Nucleus accumbens (tissue), 56 donors: ENCODE data around the gene CCDC92B.

ENCODE experiments used
- DNase-seq, 56 donors: peaks; one replicate each; lab custom pipeline; 2025; lab: John Stamatoyannopoulos, UW

Gene CCDC92B

DNA sequence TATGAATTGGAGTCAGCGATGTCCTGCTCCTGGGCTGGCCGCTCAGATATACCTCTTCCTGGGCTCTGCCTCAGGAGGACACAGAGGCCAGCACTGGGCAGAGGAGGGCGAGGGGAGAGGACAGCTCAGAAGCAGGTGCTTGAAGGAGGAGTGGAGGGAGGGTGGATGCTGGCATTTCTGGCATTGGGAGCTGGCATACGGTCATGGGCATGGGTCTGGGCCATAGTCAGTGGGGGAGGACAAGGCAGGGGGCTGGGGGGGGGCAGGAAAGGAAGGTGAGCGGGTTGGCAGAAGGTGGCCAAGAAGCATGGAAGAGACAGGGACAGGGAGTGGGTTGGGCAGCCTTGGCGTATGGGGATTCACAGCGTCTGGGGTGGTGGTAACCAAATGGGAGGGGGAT lies 30.1 kb upstream of the CCDC92B start:
- no peak for DNase-seq

DNA sequence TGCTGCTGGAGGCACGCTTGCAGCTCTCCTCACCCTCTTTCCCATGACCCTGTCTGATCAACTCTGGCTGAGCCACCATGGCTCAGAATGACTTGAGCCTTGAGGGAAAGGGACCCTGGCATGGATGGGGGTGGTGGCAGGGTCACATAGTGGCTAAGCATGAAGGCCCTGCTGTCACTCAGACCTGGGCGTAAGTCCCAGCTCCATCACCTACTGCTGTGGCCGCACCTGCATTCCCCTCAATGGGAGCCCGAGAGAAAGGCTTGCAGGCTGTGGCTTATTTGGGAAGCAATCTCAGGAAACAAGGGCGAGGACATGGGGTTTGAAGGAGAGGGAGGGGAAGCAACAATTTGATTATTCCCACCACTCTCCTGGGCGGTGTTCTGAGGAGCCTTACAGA lies 29.0 kb upstream of the CCDC92B start:
- DNase-seq: no peak

DNA sequence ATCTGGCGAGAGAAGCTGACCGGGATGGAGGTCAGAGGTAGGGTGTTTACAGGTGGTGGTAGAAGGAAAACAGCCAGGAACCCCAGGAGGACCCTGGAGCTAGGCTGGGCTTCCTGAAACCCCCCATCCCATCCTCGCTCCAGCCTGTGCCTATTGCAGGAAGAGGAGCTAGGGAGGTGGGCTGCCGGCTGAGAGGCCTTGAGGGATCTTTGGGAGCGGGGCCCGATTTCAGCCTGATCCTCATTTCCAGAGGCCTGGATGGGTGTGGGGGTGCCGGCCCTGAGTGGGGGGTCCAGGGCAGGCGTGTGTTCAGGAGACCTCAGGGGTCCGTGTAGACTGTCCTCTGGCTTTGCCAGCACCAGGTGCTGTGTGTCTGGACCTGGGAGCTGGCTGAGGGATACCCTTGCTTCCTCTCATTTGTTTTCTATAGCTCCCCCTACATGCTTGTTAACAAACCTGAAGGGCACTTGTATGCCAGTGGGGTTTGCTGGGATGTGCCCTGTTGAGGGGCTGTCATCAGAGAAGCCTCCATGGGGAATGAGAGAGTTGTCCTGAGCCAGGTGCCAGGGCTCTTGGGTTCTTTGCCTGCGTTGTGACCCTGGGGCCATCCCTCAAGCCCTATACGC lies 27.9 kb upstream of the CCDC92B start:
- DNase-seq: no peak

DNA sequence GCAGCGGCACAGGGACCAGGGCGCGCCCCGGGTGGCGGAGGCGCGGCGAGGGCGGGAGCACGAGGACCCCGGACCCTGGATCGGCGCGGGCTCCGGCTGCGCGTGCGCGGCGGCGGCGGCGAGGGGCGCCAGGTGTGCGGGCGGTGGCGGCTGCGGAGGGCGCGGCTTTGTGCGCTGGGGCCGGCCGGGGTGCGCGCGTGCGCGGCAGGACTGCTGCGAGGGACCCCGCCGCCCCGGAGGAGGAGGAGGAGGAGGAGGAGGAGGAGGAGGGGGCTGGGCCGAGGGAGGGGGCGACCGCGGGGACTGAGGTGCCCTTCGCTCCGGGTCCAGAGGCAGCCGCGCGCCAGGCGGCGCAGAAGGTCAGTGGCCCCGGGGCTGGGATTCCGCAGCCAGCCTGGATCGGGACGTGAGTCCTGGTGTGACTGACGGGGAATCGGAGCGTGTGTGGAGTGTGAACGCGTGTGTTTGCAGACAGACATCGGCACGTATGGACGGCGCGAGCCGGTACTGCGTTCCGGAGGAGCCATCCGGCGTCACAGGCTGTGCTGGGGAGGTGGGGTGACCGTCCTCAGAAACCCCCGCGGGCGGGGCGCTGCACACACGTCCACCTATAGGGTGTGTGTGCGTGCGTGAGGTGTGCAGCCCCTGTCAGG lies 27.3 kb upstream of the CCDC92B start:
- peak in 15 of 56 donors; percentile 5 to 52 (median 35) for DNase-seq

DNA sequence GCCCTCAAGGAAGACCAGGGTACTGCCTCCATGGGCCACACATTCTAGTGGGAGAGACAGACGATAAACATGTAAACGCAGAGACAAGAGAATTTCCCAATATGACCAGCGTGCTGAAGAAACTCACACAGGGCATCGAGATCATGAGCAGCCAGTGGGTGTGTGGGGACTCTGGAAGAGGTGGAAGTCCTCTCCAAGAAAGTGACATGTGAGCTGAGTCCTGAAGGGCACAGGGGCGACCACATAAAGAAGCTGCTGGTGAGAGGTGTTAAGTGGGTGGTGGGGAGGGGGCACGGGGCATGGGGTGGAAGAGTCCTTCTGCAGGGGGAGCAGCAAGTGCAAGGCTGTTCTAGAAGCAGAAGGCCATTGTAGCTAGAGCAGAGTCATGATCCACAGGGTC lies 25.8 kb upstream of the CCDC92B start:
- no peak for DNase-seq

DNA sequence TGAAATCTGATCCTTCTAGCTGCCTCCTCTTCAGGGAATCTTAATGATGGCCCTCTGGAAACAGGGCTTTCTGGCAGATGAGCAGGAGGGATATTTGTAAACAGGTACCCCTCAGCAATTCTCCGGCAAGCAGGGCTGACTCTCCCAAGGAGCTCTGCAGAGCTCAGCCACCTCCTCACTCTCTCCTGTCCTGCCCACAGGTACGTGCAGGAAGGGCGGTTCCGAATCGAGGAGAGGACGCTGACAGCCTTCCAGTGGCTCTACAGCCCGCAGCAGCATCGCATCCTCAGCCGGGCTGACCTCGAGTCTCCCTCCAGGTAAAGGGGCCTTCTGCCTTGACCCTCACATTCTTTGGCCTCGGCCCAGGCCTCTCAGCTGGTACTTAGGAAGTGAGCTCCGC lies 20.7 kb upstream of the CCDC92B start:
- DNase-seq: no peak

DNA sequence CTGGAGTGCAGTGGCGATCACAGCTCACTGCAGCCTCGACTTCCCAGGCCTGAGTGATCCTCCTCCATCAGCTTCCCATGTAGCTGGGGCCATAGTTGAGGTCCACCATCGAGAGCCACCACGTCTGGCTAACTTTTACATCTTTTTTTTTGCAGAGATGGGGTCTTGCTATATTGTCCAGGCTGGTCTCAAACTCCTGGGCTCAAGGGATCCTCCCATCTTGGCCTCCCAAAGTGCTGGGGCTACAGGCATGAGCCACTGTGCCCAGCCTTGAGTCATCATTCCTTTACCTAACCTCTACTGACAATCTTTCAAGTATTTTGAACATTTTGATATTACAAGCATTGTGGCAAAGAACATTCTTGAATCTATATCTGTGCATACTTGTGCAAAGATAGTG lies 9.4 kb upstream of the CCDC92B start:
- no peak for DNase-seq

DNA sequence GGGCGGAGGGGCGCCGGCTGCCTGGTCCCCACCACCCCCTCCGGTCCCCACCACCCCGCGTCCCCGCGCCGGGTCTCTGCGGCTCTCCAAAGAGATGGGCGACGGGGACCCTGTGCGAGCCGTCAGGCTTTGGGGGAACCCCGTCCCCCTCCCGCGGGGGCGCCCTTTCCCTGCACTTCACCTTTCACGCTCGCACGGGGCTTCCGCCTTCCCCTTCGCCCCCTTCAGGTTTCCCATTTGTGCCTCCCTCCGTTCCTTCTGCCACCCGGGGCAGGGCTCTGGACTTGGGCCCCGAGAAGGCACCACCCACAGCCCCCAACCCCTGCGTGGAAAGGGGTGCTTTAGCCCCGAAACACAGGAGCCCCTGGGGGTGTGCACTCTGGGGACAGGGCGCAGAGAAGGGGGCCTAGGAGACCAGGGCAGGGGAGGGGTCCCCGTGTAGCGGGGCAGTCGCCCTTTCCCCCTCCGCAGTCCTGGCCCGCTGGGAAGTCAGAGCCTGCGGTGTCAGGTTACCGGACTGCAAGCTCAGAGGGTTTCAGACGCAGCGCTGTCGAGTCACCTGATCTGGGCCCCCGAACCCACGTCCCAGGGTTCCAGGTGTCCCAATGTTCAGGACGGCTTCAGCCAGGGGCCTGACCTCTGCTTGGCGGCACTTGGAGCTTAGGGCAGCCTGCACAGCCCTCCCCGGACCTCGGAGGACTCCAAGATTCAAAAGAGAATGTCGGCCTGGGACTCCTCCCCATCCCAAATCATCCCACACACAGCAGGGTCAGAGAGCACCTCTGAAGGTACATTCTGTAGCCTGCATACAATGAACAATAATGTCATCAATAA lies 6.7 kb upstream of the CCDC92B start:
- peak in 1 of 56 donors; percentile 31 for DNase-seq

DNA sequence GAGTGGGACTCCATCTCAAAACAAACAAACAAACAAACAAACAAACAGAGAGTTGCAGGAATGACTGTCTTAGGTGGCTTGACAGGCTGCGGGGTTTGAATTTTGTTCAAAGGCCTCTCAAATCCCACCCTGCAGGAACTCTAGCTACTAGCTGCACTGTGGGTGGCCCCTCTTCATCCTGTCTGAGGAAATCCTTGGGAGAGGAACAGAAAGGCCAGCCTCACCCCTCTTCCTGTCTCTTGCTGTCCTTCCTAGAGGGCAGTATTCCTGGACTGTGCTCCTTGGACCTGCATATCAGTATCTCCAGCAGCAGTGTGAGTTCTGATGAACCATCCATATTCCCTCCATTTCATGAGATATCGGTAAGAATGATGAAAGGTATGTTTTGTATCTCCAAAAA lies 2.0 kb upstream of the CCDC92B start:
- DNase-seq: no peak

DNA sequence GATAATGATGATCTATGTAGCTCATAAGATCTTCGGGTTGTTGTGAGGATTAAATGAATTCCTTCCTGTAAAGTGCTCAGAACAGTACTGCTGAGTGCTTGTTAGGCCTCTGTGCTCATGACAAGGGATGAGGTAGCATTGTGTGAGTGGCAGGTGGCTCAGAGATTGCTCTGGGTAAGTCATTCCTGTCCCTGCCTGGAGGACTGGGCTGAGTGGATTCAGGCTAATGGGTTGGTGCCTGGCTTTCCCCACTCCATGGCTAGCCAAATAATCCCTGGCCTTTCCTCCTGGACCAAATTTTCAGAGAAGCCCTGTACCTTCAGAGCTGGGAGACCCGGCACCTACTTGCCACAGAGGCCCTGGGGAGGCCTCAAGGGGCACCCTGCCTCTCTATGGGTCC lies 1.3 kb upstream of the CCDC92B start:
- DNase-seq: no peak

DNA sequence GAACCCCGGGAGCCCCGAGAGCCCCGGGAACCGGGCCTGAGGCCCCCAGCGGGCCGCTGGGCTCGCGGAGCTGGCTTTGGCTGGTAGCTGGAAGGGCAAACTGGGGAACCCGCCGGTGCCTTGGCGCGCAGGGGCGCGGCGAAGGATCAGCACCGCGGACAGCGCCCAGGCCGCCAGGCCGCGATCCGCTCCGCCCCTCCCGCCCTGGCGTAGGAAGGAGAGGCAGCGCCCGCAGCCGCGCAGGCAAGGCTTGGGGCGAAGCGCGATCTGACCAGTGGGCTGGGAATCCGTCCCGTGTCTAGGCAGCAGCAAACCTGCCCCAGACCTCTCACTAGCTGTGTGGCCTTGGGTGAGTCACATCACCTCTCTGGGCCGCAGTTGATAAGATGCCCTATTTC lies 331 bp upstream of the CCDC92B start:
- peak in 45 of 56 donors; percentile 10 to 74 (median 42) for DNase-seq

DNA sequence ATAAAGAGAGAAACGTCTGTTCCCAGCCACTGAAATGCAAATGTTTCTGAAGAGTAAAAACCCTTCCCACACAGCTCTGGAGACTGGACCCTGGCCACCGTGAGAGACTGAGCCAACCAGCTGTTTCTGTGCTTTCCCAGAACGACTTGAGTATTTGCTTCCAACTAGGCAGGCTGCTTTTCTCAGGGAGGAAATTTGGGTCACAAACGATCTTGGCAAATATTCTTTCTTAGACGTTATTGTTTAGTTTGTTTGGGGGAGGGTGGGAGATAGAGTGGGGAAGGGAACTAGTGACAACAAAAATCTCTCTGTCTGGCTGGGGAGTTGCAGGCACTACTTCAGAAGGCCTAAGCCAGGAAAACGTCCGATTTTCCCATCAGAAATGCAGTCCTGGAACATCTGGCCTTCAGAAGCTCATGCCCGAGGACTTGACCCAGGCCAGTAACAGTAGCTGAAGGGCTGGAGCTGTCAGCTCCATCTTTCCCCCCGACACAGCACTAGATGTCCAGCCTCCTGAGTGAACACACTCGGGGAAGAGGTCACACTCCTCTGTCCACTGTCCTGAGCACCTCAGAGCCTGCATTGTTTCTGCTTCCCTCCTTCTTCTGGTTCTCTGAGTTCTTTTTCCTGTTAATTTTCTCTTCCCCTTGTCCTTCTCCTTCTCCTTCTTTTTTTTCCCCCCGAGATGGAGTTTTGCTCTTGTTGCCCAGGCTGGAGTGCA lies 4.0 kb downstream of the CCDC92B start:
- peak in 32 of 56 donors; percentile 6 to 70 (median 31) for DNase-seq

DNA sequence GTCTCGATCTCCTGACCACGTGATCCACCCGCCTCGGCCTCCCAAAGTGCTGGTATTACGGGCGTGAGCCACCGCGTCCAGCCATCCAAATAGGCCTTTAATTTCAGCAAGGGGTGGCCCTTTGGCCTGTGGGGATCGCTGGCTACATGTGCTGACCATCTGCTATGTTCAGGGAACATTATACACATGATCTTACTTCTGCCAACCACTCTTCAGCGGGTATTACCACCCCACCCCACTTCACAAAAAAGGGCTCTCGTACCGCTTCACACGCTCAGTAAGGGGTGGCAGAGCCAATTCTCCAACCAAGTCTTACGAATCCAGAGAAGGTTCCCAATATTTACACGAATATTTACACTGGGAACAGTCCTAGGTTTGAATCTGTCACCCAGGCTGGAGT lies 11.8 kb downstream of the CCDC92B start:
- DNase-seq: no peak

DNA sequence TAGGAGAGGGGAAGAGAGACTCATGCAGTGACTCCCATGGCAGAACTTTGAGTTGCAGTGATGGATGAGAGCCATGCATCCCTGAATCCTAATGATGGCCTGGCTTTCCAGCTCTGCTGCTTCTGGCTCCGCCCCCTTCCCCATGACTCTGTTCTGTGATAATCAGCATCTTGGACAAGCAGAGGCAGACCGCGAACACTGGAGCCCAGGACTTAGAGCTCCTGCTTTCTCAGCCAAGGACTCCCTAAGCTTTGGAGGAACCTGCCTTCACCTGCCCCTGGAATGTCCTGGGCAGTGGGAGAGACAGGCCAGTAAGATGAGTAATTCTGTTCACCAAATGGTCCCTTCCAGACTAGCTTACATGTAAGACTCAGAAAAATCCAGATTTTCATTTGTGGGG lies 12.5 kb downstream of the CCDC92B start:
- DNase-seq: no peak

DNA sequence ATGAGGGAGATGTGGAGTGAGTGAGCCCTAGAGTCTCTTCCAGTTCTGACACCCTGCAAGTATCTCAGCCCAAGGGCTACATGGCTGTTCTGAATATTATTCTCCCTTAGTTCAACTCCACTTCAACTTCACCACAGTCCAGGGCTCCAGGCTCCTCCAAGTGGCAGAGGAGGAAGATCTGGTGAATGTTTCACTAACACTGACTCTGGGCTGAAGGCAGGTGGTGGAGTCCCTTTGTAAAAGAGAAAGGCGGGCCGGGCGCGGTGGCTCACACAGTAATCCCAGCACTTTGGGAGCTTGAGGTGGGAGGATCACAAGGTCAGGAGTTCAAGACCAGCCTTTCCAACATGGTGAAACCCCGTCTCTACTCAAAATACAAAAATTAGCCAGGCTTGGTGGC lies 13.6 kb downstream of the CCDC92B start:
- no peak for DNase-seq

DNA sequence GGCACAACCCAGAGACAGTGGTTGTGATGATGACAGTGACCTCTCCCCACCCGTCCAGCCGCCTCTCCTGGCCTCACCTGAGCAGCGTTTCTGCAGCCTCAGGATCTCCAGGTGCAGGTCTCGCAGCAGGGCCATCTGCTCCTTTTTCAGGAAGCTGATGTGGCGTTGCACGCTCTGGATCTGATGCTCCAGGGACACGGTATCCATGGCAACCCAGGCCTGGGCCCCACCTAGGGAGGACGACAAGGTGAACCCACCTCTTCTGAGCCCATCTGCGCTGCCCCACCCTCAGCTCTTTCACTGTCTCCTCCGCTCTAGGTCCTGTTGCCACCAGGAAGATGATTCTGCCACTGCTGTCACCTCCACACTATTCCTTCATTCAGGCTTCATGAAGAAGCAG lies 14.5 kb downstream of the CCDC92B start:
- peak in 1 of 56 donors; percentile 12 for DNase-seq

DNA sequence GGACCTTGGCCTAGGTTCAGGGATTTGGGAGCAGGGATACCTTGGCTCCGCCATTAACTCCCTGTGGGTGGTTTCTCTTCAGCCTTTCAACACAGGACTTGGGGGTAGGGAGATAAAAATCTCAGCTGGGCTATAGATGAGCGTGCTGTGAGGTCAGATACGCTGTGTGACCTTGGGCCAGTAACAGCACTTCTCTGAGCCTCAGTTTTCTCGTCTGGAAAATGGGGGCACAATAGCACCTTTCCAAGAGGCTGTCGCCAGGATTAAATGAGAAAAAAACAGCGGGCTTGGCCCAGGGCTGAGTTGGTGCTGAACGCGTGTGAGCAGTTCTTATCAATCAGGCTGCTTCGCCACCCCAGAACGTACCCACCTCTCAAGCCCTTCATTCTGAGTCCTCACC lies 17.6 kb downstream of the CCDC92B start:
- no peak for DNase-seq

DNA sequence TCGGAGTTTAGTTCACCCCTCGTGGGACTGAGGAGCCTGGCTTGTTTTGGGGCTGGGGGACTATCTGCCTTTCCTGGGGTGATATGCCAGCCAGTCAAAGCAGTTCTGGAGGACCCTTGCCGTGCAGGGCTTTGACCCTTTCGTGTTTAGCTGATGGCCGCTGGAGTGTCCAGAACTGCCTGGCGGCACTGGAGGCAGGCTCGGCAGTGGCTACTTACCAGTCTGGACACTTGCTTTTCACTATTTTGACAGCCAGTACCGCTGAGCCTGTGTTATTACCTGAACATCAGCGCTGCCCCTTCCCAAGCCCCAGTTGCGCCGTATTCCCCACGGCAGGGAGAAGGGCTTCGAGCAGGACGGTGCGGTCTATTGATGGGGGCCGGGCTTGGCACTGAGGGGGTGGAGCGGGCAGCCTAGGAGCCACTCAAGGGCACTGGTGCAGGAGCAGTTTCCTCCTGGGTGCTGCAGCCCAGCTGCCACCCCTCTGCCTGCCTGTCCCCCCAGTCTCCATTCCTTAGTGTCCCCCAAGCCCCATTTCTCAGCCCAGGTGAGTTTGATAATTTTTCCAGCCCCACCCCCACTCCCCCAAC lies 18.6 kb downstream of the CCDC92B start:
- DNase-seq: no peak

DNA sequence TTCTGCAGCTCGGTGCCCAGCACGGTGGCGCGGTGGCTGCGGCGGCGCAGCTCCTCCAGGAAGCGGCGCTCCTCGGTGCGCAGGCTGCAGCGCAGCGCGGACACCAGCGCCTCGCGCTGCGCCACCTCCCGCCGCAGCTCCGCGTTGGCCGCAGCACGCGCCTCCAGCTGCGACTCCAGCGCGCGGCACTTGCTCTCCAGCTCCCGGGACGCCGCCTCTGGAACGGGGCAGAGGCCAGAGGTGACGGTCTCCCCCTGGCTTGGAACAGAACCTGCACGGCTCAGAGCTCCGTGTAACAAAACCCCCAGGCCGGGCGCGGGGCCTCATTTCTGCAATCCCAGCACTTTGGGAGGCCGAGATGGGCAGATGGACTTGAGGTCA lies 24.7 kb downstream of the CCDC92B start:
- DNase-seq: peak in 1 of 56 donors; percentile 14

DNA sequence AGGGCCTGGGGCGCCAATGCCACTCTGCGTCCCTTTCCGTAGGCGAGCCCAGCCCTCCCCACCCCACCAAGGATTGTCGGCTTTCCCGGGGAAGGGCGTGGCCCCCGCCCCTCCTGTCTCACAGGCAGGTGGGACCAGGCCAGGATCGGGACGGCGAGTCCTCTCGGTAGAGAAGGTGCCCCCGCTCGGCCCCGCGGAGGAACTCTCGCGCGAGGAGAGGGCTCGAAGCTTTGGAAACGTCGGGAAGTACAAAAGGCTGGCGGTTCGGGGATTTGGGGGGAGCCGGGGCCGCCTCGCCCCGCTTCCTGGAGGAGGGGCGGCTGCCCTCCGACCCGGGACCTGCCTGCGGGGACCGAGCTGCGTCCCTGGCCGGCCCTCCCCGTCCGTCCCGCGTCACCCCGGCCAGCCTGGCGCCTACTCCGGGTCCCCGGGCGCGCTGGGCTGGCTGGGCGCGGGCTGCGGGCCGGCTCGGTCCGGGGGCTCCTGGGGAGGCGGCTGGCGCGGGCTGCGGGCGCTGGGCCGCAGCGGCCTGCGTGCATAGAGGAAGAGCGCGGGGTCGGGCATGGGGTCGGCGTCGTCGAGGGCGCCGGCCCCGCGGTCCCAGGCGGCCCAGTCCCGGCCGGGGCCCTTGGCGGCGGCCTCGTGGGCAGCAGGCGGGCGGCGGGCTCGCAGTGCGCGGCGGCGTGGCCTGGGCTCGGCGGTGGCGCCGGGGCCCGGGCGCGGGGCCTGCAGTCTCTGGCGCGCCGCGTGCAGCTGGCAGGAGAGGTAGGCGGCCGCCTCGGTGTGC lies 25.3 kb downstream of the CCDC92B start:
- DNase-seq: no peak
